HCT116 (cell line): Measurements from ENCODE around the gene TRAPPC1. TPM values are rescaled to one million over a fixed set of nuclear protein-coding genes. Genes with fewer than 3 reads are reported as not detected.

Experiments
- ATAC-seq: fragments of 200-7000 bp; cut with Tn5 transposase; 2 replicates; pipeline ENCODE4 v1.9.1; 2020; ENCODE audit warnings: mild to moderate bottlenecking, moderate library complexity
- BruUV-seq: library from RNA; stranded (reverse); fragments of 400-500 nt; replicated peaks from 2 replicates; lab custom pipeline; 2021; lab: Mats Ljungman, UMichigan
- CTCF ChIA-PET: fragments of 300-600 bp; sonication (Branson Sonifier 250); formaldehyde crosslinking; loops from one replicate; lab custom pipeline; 2021; ENCODE audit warnings: antibody characterized with exemption; lab: Charles Lee
- POLR2A ChIA-PET: fragments of 300-600, 350-600 bp; sonication (Branson Sonifier 250); formaldehyde crosslinking; loops from one replicate; lab custom pipeline; 2021; ENCODE audit warnings: antibody characterized with exemption; lab: Charles Lee
- RAD21 ChIA-PET, 2 experiments: fragments of 300-600 bp; sonication (Branson Sonifier 250); formaldehyde crosslinking; loops; one replicate each; lab custom pipeline; 2023; ENCODE audit warnings: low total read pairs in 2 of 2; ENCODE audit not compliant: uncharacterized antibody in 2 of 2, unreplicated experiment in 2 of 2, low non-redundant PET in 1 of 2; lab: Charles Lee
- DNase-seq: peaks from one replicate; pipeline ENCODE4 v3.0.0-alpha.2; 2010; ENCODE audit warnings: low read depth, low spot score
- H2AFZ ChIP-seq: fragments of 200-600 bp; shearing (Covaris generic), sonication (generic); 2 replicates; pipeline ENCODE4 v1.6.1; 2017; ENCODE audit warnings: low read depth, mixed run types, mixed read lengths, antibody characterized with exemption, low read length; ENCODE audit not compliant: poor library complexity, severe bottlenecking
- H3K27ac ChIP-seq: 2 replicates; pipeline ENCODE4 v1.5.1; 2012; ENCODE audit warnings: low read depth, low read length
- H3K27me3 ChIP-seq: fragments of 200-600 bp; sonication (generic); 2 replicates; pipeline ENCODE4 v1.6.1; 2016; ENCODE audit warnings: mixed run types, low read length, mixed read lengths; ENCODE audit not compliant: insufficient read depth
- H3K36me3 ChIP-seq, 2 experiments: fragments of 200-500 bp in 1 of 2; fragments of 200-600 bp in 1 of 2; sonication (Bioruptor generic) in 1 of 2; sonication (generic) in 1 of 2; 2 replicates each; pipeline versions ENCODE4 v1.5.1 to v1.6.1; 2014 to 2016; ENCODE audit warnings: low read length in 2 of 2, inconsistent platforms in 1 of 2, mixed read lengths in 1 of 2, mixed run types in 1 of 2; ENCODE audit not compliant: insufficient read depth in 2 of 2, control insufficient read depth in 1 of 2
- H3K4me1 ChIP-seq, 2 experiments: fragments of 200-600 bp in 1 of 2; sonication (generic) in 1 of 2; 2 replicates each; pipeline versions ENCODE4 v1.5.1 to v1.6.1; 2012 to 2017; ENCODE audit warnings: low read length in 2 of 2, inconsistent platforms in 1 of 2, mild to moderate bottlenecking in 1 of 2, mixed read lengths in 1 of 2, mixed run types in 1 of 2, moderate library complexity in 1 of 2; ENCODE audit not compliant: insufficient read depth in 2 of 2, control insufficient read depth in 1 of 2
- H3K4me2 ChIP-seq: fragments of 200-600 bp; sonication (generic); 2 replicates; pipeline ENCODE4 v1.6.1; 2017; ENCODE audit warnings: mixed run types, low read length, mixed read lengths
- H3K4me3 ChIP-seq, 2 experiments: fragments of 200-600 bp in 1 of 2; sonication (generic) in 1 of 2; replicated peaks in 1 of 2; 2 replicates each; pipeline ENCODE4 v1.5.1; 2011 to 2016; ENCODE audit warnings: low read length in 2 of 2, control low read depth in 1 of 2, low read depth in 1 of 2, mild to moderate bottlenecking in 1 of 2, mixed read lengths in 1 of 2, mixed run types in 1 of 2
- H3K79me2 ChIP-seq: fragments of 200-600 bp; sonication (generic); 2 replicates; pipeline ENCODE4 v1.6.1; 2017; ENCODE audit warnings: mild to moderate bottlenecking, mixed run types, low read length, moderate library complexity, mixed read lengths; ENCODE audit not compliant: insufficient read depth
- H3K9ac ChIP-seq: fragments of 200-600 bp; sonication (generic); 2 replicates; pipeline ENCODE4 v1.6.1; 2016; ENCODE audit warnings: low read length, mixed read lengths
- H3K9me2 ChIP-seq: fragments of 200-600 bp; sonication (generic), shearing (Covaris generic); 2 replicates; pipeline ENCODE4 v1.6.1; 2017; ENCODE audit warnings: mixed run types, mild to moderate bottlenecking, moderate library complexity; ENCODE audit not compliant: insufficient read depth
- H3K9me3 ChIP-seq, 2 experiments: fragments of 200-500 bp in 1 of 2; fragments of 200-600 bp in 1 of 2; sonication (Bioruptor generic) in 1 of 2; sonication (generic) in 1 of 2; 2 replicates each; pipeline ENCODE4 v1.6.1; 2014 to 2017; ENCODE audit warnings: low read length in 2 of 2, mixed read lengths in 2 of 2, inconsistent platforms in 1 of 2, low read depth in 1 of 2, mild to moderate bottlenecking in 1 of 2, mixed run types in 1 of 2, moderate library complexity in 1 of 2; ENCODE audit not compliant: control insufficient read depth in 1 of 2, insufficient read depth in 1 of 2
- H4K20me1 ChIP-seq: fragments of 200-600 bp; sonication (generic), shearing (Covaris generic); 2 replicates; pipeline ENCODE4 v1.6.1; 2017; ENCODE audit warnings: mixed run types, mild to moderate bottlenecking, moderate library complexity; ENCODE audit not compliant: insufficient read depth
- CTCF ChIP-seq, 3 experiments: fragments of 200-600 bp in 1 of 3; sonication (generic) in 1 of 3; IDR thresholded peaks in 2 of 3; conservative IDR thresholded peaks in 1 of 3; 2 replicates each; pipeline ENCODE4 v1.5.1; 2012 to 2017; ENCODE audit warnings: low read depth in 2 of 3, low read length in 2 of 3, antibody characterized with exemption in 1 of 3, borderline replicate concordance in 1 of 3, control low read depth in 1 of 3, mild to moderate bottlenecking in 1 of 3, mixed read lengths in 1 of 3, mixed run types in 1 of 3, moderate library complexity in 1 of 3; ENCODE audit not compliant: insufficient read depth in 1 of 3
- EZH2 ChIP-seq: fragments of 200-600 bp; sonication (generic); IDR thresholded peaks from 2 replicates; pipeline ENCODE4 v1.6.1; 2017; ENCODE audit warnings: antibody characterized with exemption, mixed run types
- EZH2phosphoT487 ChIP-seq: fragments of 200-600 bp; IDR thresholded peaks from 2 replicates; pipeline ENCODE4 v1.6.1; 2018; ENCODE audit warnings: antibody characterized with exemption, borderline replicate concordance
- JUND ChIP-seq: IDR thresholded peaks from 2 replicates; pipeline ENCODE4 v1.6.1; 2012
- POLR2AphosphoS5 ChIP-seq: IDR thresholded peaks from 2 replicates; pipeline ENCODE4 v1.6.1; 2011; ENCODE audit warnings: mild to moderate bottlenecking, low read depth, low read length, moderate library complexity
- SRF ChIP-seq: IDR thresholded peaks from 2 replicates; pipeline ENCODE4 v1.6.1; 2012; ENCODE audit warnings: low read depth
- TCF7L2 ChIP-seq: IDR thresholded peaks from 2 replicates; pipeline ENCODE4 v1.7.0; 2011; ENCODE audit warnings: borderline replicate concordance, inconsistent platforms; ENCODE audit not compliant: insufficient read depth, insufficient read length; ENCODE audit errors: extremely low read depth
- intact Hi-C: fragments of 100-400 bp; cut with micrococcal nuclease; formaldehyde crosslinking; loops from 2 replicates; pipeline ENCODE4 v1.10.0; 2022
- total RNA-seq: library from RNA; stranded (reverse); gene quantifications from one replicate; pipeline ENCODE4 v1.2.1, GENCODE V29; 2021; ENCODE audit not compliant: unreplicated experiment

The TRAPPC1 gene
- total RNA-seq, 1 experiment from 2014 or later = 123 TPM

GRCh38 chr17:7943291-7943690, 11.5 kb upstream of the TRAPPC1 start:
- Histone ChIP-seq H3K4me3 (no peak overlapping the region), H3K36me3 (peaks cover 56 to 59% of the 10 kb centered on the region in 2 experiments), H3K79me2 (no peaks in the 10 kb centered on the region), H2AFZ (no peak overlapping the region), H3K27ac (no peak overlapping the region), H3K9me3 (no peaks in the 10 kb centered on the region), H3K9me2 (no peaks in the 10 kb centered on the region), H3K9ac (no peak overlapping the region), H4K20me1 (no peaks in the 10 kb centered on the region), H3K27me3 (no peaks in the 10 kb centered on the region), H3K4me2 (no peak overlapping the region), H3K4me1 (no peaks in the 10 kb centered on the region)
- DNase-seq (no peak), ATAC-seq (no peak)
- ChIA-PET RAD21 (no interaction called here), POLR2A (interaction anchor here (2.0 kb wide), 1 partner anchor 10 kb away, joined by 6 read pairs; no protein-coding TSS in a partner anchor), CTCF (interaction anchor here (1.6 kb wide), 1 partner anchor 45 kb away, joined by 4 read pairs; no protein-coding TSS in a partner anchor)
- intact Hi-C loops = no loop called here
- no TSS peak for BruUV-seq
- TF ChIP-seq SRF (no peak), EZH2phosphoT487 (no peak), EZH2 (no peak), POLR2AphosphoS5 (no peak), CTCF (IDR thresholded peaks at IDR 0.05 in 2 of 3, conservative IDR thresholded peaks at IDR 0.05 in 1 of 3; ENCODE audit: borderline replicate concordance in 1 of 3, insufficient read depth in 1 of 3, low read depth in 2 of 3, low read length in 2 of 3) (no peak), TCF7L2 (no peak)

DNA sequence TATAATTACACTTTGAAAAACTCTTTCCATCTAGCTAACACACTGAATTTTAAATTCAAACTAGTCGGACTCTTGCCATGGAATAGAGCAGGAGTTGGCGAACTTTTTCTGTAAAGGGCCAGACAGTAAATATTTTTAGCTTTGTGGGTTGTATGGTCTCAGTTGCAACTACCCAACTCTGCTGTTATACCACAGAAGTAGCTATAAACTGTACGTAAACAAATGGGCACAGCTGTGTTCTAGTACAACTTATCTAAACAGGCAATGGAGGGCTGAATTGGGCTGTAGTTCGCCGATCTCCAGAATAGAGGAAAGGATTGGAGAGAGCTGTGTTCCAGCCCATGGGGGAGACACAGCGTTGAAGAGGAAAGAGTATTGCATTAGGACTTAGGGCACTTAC, 9.0 kb upstream of the TRAPPC1 start:
- TF ChIP-seq JUND (no peak), SRF (no peak)
- peaks cover 52 to 57% of the 10 kb centered on the region in 2 experiments for H3K36me3 ChIP-seq
- no peak overlapping the region for H3K27ac ChIP-seq
- H3K9ac ChIP-seq = no peak overlapping the region
- no peaks in the 10 kb centered on the region for H3K9me2 ChIP-seq
- ChIA-PET POLR2A (no interaction called here), CTCF (no interaction called here), RAD21 (no interaction called here)
- BruUV-seq = no TSS peak
- H3K4me2 ChIP-seq = no peak overlapping the region
- H3K79me2 ChIP-seq = no peaks in the 10 kb centered on the region
- no peaks in the 10 kb centered on the region for H3K27me3 ChIP-seq
- ATAC-seq (no peak), DNase-seq (no peak)
- no peak overlapping the region for H2AFZ ChIP-seq
- H4K20me1 ChIP-seq = no peaks in the 10 kb centered on the region
- H3K9me3 ChIP-seq = no peaks in the 10 kb centered on the region
- no peaks in the 10 kb centered on the region for H3K4me1 ChIP-seq
- H3K4me3 ChIP-seq = no peak overlapping the region
- intact Hi-C loops = no loop called here
